Adipose tissue (tissue), 3 donors: ENCODE data around the gene HLA-DMA. TPM values are rescaled to one million over a fixed set of nuclear protein-coding genes. Genes with fewer than 3 reads are reported as not detected.

Experiments used
- H3K27ac ChIP-seq: one replicate; pipeline ENCODE4 v1.5.1; 2013; ENCODE audit warnings: low read depth, low read length
- WGBS, 3 donors: extraction: QIAGEN DNeasy Blood & Tissue Kit; methylation state at CpG; one replicate each; pipeline ENCODE4 v1.1.7; 2013; 5-methylcytosine and 5-hydroxymethylcytosine counted together
- polyA plus RNA-seq, 3 donors: library from polyadenylated mRNA; stranded (reverse); fragments of 200-250 nt; gene quantifications; one replicate each; pipeline ENCODE4 v1.2.3, GENCODE V29; 2013
- donor health status: healthy with polysubstance abuse.
- donor health status: Bipolar disorder and iron deficiency.
- donor health status: healthy.

HLA-DMA gene
- polyA plus RNA-seq, 3 donors: 14.2 to 70.0 (median 55.4) TPM

- no peak within 1 kb of the TSS for H3K27ac ChIP-seq
- WGBS, 3 donors: 7 to 13% (median 9%) methylated on average over 9 of the region's 9 CpGs
Observed at GRCh38 chr6:32940656-32941213, 12.2 kb downstream of the HLA-DMA start, which contains the start of gene HLA-DMB. TSS of gene HLA-DMB (minus strand) at chr6:32941028. CDS start at chr6:32940807, 221 bp downstream.

- 85 to 93% (median 86%) methylated on average over 7 of the region's 7 CpGs for WGBS, 3 donors
- no peak overlapping the region for H3K27ac ChIP-seq
Observed at GRCh38 chr6:32938494-32938893, 14.4 kb downstream of the HLA-DMA start.

GRCh38 chr6:32937230-32937633 is 15.7 kb downstream of the HLA-DMA start:
- no peak overlapping the region for H3K27ac ChIP-seq
- 61 to 69% (median 65%) methylated on average over 8 of the region's 8 CpGs for WGBS, 3 donors

- 61 to 64% (median 64%) methylated on average over 12 of the region's 12 CpGs for WGBS, 3 donors
- H3K27ac ChIP-seq: no peak overlapping the region
Observed at GRCh38 chr6:32936239-32937152, 16.4 kb downstream of the HLA-DMA start.

GRCh38 chr6:32935551-32936238 is 17.2 kb downstream of the HLA-DMA start:
- WGBS, 3 donors: 78 to 80% (median 80%) methylated on average over 4 of the region's 4 CpGs
- H3K27ac ChIP-seq: no peak overlapping the region

- H3K27ac ChIP-seq: no peak overlapping the region
- 1 to 4% (median 3%) methylated on average over 3 of the region's 3 CpGs for WGBS, 3 donors
Observed at GRCh38 chr6:32933661-32934085, 19.2 kb downstream of the HLA-DMA start.

GRCh38 chr6:32932132-32932868 is 20.6 kb downstream of the HLA-DMA start:
- no peak overlapping the region for H3K27ac ChIP-seq
- WGBS, 3 donors: 67 to 87% (median 82%) methylated on average over 7 of the region's 7 CpGs

GRCh38 chr6:32931211-32931610 is 21.7 kb downstream of the HLA-DMA start:
- H3K27ac ChIP-seq: no peak overlapping the region
- WGBS, 3 donors: 0% methylated on average over 1 of the region's 1 CpG

GRCh38 chr6:32922083-32922482 is 30.8 kb downstream of the HLA-DMA start:
- 91 to 97% (median 94%) methylated on average over 2 of the region's 2 CpGs for WGBS, 3 donors
- no peak overlapping the region for H3K27ac ChIP-seq

- WGBS, 3 donors: 13 to 48% (median 38%) methylated on average over 2 of the region's 2 CpGs
- H3K27ac ChIP-seq: no peak overlapping the region
Observed at GRCh38 chr6:32920715-32921114, 32.2 kb downstream of the HLA-DMA start.

GRCh38 chr6:32912951-32913350 is 39.9 kb downstream of the HLA-DMA start:
- no peak overlapping the region for H3K27ac ChIP-seq
- 52 to 80% (median 58%) methylated on average over 1 of the region's 1 CpG for WGBS, 3 donors

- 24 to 91% (median 90%) methylated on average over 2 of the region's 2 CpGs for WGBS, 3 donors
- H3K27ac ChIP-seq: no peak overlapping the region
Observed at GRCh38 chr6:32908897-32909296, 44.0 kb downstream of the HLA-DMA start.

- WGBS, 3 donors: 71 to 84% (median 83%) methylated on average over 1 of the region's 1 CpG
- H3K27ac ChIP-seq: no peak overlapping the region
Observed at GRCh38 chr6:32906539-32906938, 46.4 kb downstream of the HLA-DMA start.

- WGBS, 3 donors: 55 to 84% (median 59%) methylated on average over 2 of the region's 2 CpGs
Observed at GRCh38 chr6:32905078-32905477, 47.8 kb downstream of the HLA-DMA start.

GRCh38 chr6:32903952-32904351 is 48.9 kb downstream of the HLA-DMA start:
- no peak overlapping the region for H3K27ac ChIP-seq

More at GRCh38 chr6:32905078-32905477, 47.8 kb downstream of the HLA-DMA start:
- H3K27ac ChIP-seq: no peak overlapping the region
